SK-N-SH (cell line): ENCODE measurements around the gene PTPRK.

Experiments used
- CTCF ChIP-seq: fragments of 200-600 bp; sonication (generic); IDR thresholded peaks from 2 replicates; pipeline ENCODE4 v1.6.1; 2017; ENCODE audit warnings: antibody characterized with exemption, mild to moderate bottlenecking, moderate library complexity
- IRF3 ChIP-seq: fragments of 150-350 bp; IDR thresholded peaks from 2 replicates; pipeline ENCODE4 v1.6.1; 2016; ENCODE audit warnings: mild to moderate bottlenecking, low read depth, low read length

DNA sequence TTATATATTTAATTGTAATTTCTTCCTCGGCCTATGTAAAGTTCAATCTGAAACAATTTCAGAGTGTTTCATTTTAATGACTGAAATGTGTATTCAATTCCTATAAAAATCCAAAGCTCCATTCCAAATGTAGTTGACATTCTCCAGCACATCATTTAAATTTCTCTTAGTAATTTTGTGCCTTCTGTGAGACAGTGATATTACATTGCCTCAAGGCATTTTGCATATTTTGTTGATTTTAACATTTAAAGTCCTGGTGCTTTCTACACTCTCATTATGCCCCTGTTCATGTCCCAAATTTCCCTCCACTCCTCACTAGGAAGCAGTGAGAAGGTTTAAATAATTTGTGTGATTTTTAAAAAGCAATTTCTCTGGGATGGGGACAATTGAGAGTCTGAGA lies 585.4 kb downstream of the PTPRK start:
- TF ChIP-seq CTCF (no peak), IRF3 (no peak)
